H1 (cell line): Measurements from ENCODE around the gene CORO2B. TPM values are rescaled to one million over a fixed set of nuclear protein-coding genes. Genes with fewer than 3 reads are reported as not detected.

Source experiments
- CTCF ChIA-PET: fragments of 300-600 bp; sonication (Branson Sonifier 250); formaldehyde crosslinking; loops from one replicate; lab custom pipeline; 2021; ENCODE audit not compliant: partially characterized antibody; lab: Charles Lee
- POLR2A ChIA-PET: fragments of 300-600 bp; sonication (Branson Sonifier 250); formaldehyde crosslinking; loops from one replicate; lab custom pipeline; 2021; ENCODE audit warnings: inconsistent platforms; ENCODE audit not compliant: partially characterized antibody; lab: Charles Lee
- DNase-seq, 2 experiments: peaks; one replicate each; pipeline versions ENCODE4 v3.0.0 to v3.0.0-alpha.2; 2010 to 2022; ENCODE audit warnings: low spot score in 2 of 2, low read depth in 1 of 2, mixed read lengths in 1 of 2
- FAIRE-seq: peaks from 2 replicates; lab custom pipeline; 2011; peaks lifted over from hg19 to GRCh38; lab: Jason Lieb, UNC
- H2AFZ ChIP-seq: 2 replicates; pipeline ENCODE4 v1.8.1; 2012; ENCODE audit warnings: low read length, inconsistent platforms
- H2AK5ac ChIP-seq: 2 replicates; pipeline ENCODE4 v1.6.1; 2013; ENCODE audit warnings: low read depth, low read length
- H2BK120ac ChIP-seq: replicated peaks from 2 replicates; pipeline ENCODE3; 2013; ENCODE audit warnings: low read depth, low read length, inconsistent platforms
- H2BK12ac ChIP-seq: 2 replicates; pipeline ENCODE4 v1.6.1; 2013; ENCODE audit warnings: low read depth, low read length
- H2BK15ac ChIP-seq: 2 replicates; pipeline ENCODE4 v1.6.1; 2013; ENCODE audit warnings: low read length
- H2BK20ac ChIP-seq: 2 replicates; pipeline ENCODE4 v1.6.1; 2013; ENCODE audit warnings: low read length
- H2BK5ac ChIP-seq: 2 replicates; pipeline ENCODE4 v1.6.1; 2013; ENCODE audit warnings: low read depth, low read length
- H3K14ac ChIP-seq: 2 replicates; pipeline ENCODE4 v1.6.1; 2013; ENCODE audit warnings: inconsistent platforms; ENCODE audit not compliant: insufficient read length
- H3K18ac ChIP-seq: 2 replicates; pipeline ENCODE4 v1.6.1; 2013; ENCODE audit warnings: low read length; ENCODE audit errors: extremely low read depth
- H3K23ac ChIP-seq: 2 replicates; pipeline ENCODE4 v1.6.1; 2013; ENCODE audit warnings: inconsistent platforms; ENCODE audit not compliant: insufficient read length
- H3K23me2 ChIP-seq: 2 replicates; pipeline ENCODE4 v1.6.1; 2013; ENCODE audit warnings: low read depth, low read length
- H3K27ac ChIP-seq: 2 replicates; pipeline ENCODE4 v1.6.1; 2011; ENCODE audit warnings: low read depth, low read length, inconsistent platforms
- H3K27me3 ChIP-seq, 4 experiments: replicated peaks in 1 of 4; 1 replicate in 1 of 4; 2 replicates in 3 of 4; pipeline versions ENCODE4 v1.6.1 to v1.8.1; 2011 to 2013; ENCODE audit warnings: low read length in 3 of 4, mild to moderate bottlenecking in 3 of 4, inconsistent platforms in 2 of 4, mixed read lengths in 2 of 4, moderate library complexity in 1 of 4; ENCODE audit not compliant: control insufficient read depth in 3 of 4, insufficient read depth in 3 of 4; ENCODE audit errors: extremely low read depth in 1 of 4
- H3K36me3 ChIP-seq, 4 experiments: 2 replicates each; pipeline versions ENCODE4 v1.6.1 to v1.8.1; 2011 to 2013; ENCODE audit warnings: mild to moderate bottlenecking in 4 of 4, low read length in 3 of 4, moderate library complexity in 2 of 4, control low read depth in 1 of 4, inconsistent platforms in 1 of 4; ENCODE audit not compliant: insufficient read depth in 4 of 4, control insufficient read depth in 2 of 4
- H3K4ac ChIP-seq: replicated peaks from 2 replicates; pipeline ENCODE3; 2013; ENCODE audit warnings: low read length, low read depth, mixed read lengths, inconsistent platforms; ENCODE audit not compliant: insufficient read length
- H3K4me1 ChIP-seq, 4 experiments: replicated peaks in 1 of 4; 1 replicate in 1 of 4; 2 replicates in 3 of 4; pipeline versions ENCODE4 v1.6.1 to v1.8.1; 2011 to 2013; ENCODE audit warnings: low read length in 3 of 4, inconsistent platforms in 2 of 4, mixed read lengths in 1 of 4; ENCODE audit not compliant: insufficient read depth in 4 of 4, control insufficient read depth in 3 of 4
- H3K4me2 ChIP-seq, 2 experiments: 2 replicates each; pipeline versions ENCODE4 v1.6.1 to v1.8.1; 2011 to 2013; ENCODE audit warnings: low read depth in 2 of 2, low read length in 2 of 2, control low read depth in 1 of 2, inconsistent platforms in 1 of 2, mild to moderate bottlenecking in 1 of 2; ENCODE audit not compliant: insufficient read depth in 1 of 2
- H3K4me3 ChIP-seq, 4 experiments: fragments of 200-600, 300-600 bp in 1 of 4; sonication (generic), shearing (Covaris generic), sonication (Bioruptor Twin) in 1 of 4; 2 replicates each; pipeline versions ENCODE4 v1.5.1 to v1.8.1; 2011 to 2016; ENCODE audit warnings: low read length in 4 of 4, low read depth in 3 of 4, control low read depth in 2 of 4, inconsistent platforms in 2 of 4, mild to moderate bottlenecking in 2 of 4, mixed read lengths in 1 of 4, moderate library complexity in 1 of 4; ENCODE audit not compliant: insufficient read depth in 2 of 4; ENCODE audit errors: extremely low read depth in 1 of 4
- H3K56ac ChIP-seq: replicated peaks from 2 replicates; pipeline ENCODE3; 2013; ENCODE audit warnings: low read depth, mild to moderate bottlenecking, mixed read lengths, low read length, inconsistent platforms; ENCODE audit not compliant: insufficient read length
- H3K79me1 ChIP-seq: 2 replicates; pipeline ENCODE4 v1.6.1; 2013; ENCODE audit warnings: low read depth, low read length, control low read depth
- H3K79me2 ChIP-seq, 2 experiments: 2 replicates each; pipeline versions ENCODE4 v1.6.1 to v1.8.1; 2012 to 2013; ENCODE audit warnings: low read length in 2 of 2, mild to moderate bottlenecking in 2 of 2, inconsistent platforms in 1 of 2; ENCODE audit not compliant: insufficient read depth in 2 of 2, control insufficient read depth in 1 of 2
- H3K9ac ChIP-seq, 4 experiments: replicated peaks in 1 of 4; 1 replicate in 1 of 4; 2 replicates in 3 of 4; pipeline versions ENCODE4 v1.6.1 to v1.8.1; 2011 to 2013; ENCODE audit warnings: low read depth in 3 of 4, low read length in 3 of 4, control low read depth in 2 of 4, mild to moderate bottlenecking in 2 of 4, moderate library complexity in 2 of 4, inconsistent platforms in 1 of 4; ENCODE audit errors: extremely low read depth in 1 of 4
- H3K9me3 ChIP-seq, 2 experiments: 2 replicates each; pipeline versions ENCODE4 v1.6.1 to v1.8.1; 2012 to 2013; ENCODE audit warnings: mild to moderate bottlenecking in 2 of 2, moderate library complexity in 2 of 2, control low read depth in 1 of 2, inconsistent platforms in 1 of 2, low read depth in 1 of 2, low read length in 1 of 2, mixed read lengths in 1 of 2; ENCODE audit not compliant: insufficient read depth in 2 of 2
- H4K20me1 ChIP-seq, 2 experiments: replicated peaks in 1 of 2; 2 replicates each; pipeline versions ENCODE3 to v1.8.1; 2011 to 2013; ENCODE audit warnings: inconsistent platforms in 2 of 2, low read length in 2 of 2, mild to moderate bottlenecking in 1 of 2; ENCODE audit not compliant: insufficient read depth in 2 of 2, control insufficient read depth in 1 of 2
- H4K5ac ChIP-seq: 2 replicates; pipeline ENCODE4 v1.6.1; 2013; ENCODE audit warnings: low read length, low read depth, mixed read lengths, inconsistent platforms; ENCODE audit not compliant: insufficient read length
- H4K8ac ChIP-seq: 2 replicates; pipeline ENCODE4 v1.8.0; 2013; ENCODE audit warnings: mild to moderate bottlenecking, moderate library complexity, low read length, inconsistent platforms; ENCODE audit not compliant: insufficient read depth; ENCODE audit errors: extremely low read depth
- H4K91ac ChIP-seq: replicated peaks from 2 replicates; pipeline ENCODE3; 2013; ENCODE audit warnings: low read length, mixed read lengths, inconsistent platforms; ENCODE audit not compliant: insufficient read length
- ASH2L ChIP-seq: fragments of 200-600, 300-600 bp; sonication (generic); IDR thresholded peaks from one replicate; pipeline ENCODE4 v1.7.1; 2017; ENCODE audit warnings: low read length
- BRCA1 ChIP-seq: IDR thresholded peaks from 2 replicates; pipeline ENCODE4 v1.6.1; 2012; ENCODE audit warnings: low read depth, low read length, improper control_type of control experiment
- EGR1 ChIP-seq: IDR thresholded peaks from 2 replicates; pipeline ENCODE4 v1.6.1; 2011; ENCODE audit warnings: low read depth, low read length, borderline replicate concordance
- HDAC2 ChIP-seq, 2 experiments: fragments of 300-600 bp in 1 of 2; sonication (generic) in 1 of 2; IDR thresholded peaks; 2 replicates each; pipeline ENCODE4 v1.6.1; 2011 to 2012; ENCODE audit warnings: low read depth in 2 of 2, low read length in 2 of 2, mild to moderate bottlenecking in 2 of 2, moderate library complexity in 2 of 2, borderline replicate concordance in 1 of 2, inconsistent platforms in 1 of 2
- KDM4A ChIP-seq: IDR thresholded peaks from one replicate; pipeline ENCODE4 v1.7.1; 2012; ENCODE audit warnings: low read depth, mild to moderate bottlenecking, moderate library complexity, low read length, inconsistent platforms; ENCODE audit not compliant: severe bottlenecking
- POU5F1 ChIP-seq: IDR thresholded peaks from 2 replicates; pipeline ENCODE4 v1.6.1; 2011; ENCODE audit warnings: low read depth, mild to moderate bottlenecking, low read length, moderate library complexity
- RBBP5 ChIP-seq: IDR thresholded peaks from 2 replicates; pipeline ENCODE4 v1.7.1; 2012; ENCODE audit warnings: low read depth, mild to moderate bottlenecking, inconsistent platforms, low read length, moderate library complexity, borderline replicate concordance
- TBP ChIP-seq: IDR thresholded peaks from 2 replicates; pipeline ENCODE4 v1.6.1; 2011; ENCODE audit warnings: low read depth, low read length, improper control_type of control experiment
- ZNF274 ChIP-seq: IDR thresholded peaks from 2 replicates; pipeline ENCODE4 v1.7.0; 2012; ENCODE audit warnings: low read length, borderline replicate concordance; ENCODE audit errors: extremely low read depth
- WGBS, 2 experiments: shearing (Covaris generic) in 1 of 2; methylation state at CpG; one replicate each; pipeline versions ENCODE4 v1.1.6 to v1.1.7; 2013 to 2015; ENCODE audit warnings: low lambda C conversion rate in 2 of 2, mixed read lengths in 2 of 2, inconsistent platforms in 1 of 2, low coverage in 1 of 2, missing lambda C conversion rate in 1 of 2; ENCODE audit not compliant: insufficient replicate concordance in 2 of 2, insufficient coverage in 1 of 2, insufficient read length in 1 of 2; ENCODE audit errors: extremely low coverage in 1 of 2, missing lambda C conversion rate in 1 of 2; 5-methylcytosine and 5-hydroxymethylcytosine counted together
- polyA plus RNA-seq, 7 experiments: library from polyadenylated mRNA; depleted of rRNA in 3 of 7; stranded (reverse) in 5 of 7; unstranded in 2 of 7; fragments of >200 nt in 5 of 7; fragments of 200-250 nt in 2 of 7; gene quantifications; 1 replicate in 5 of 7; 2 replicates in 1 of 7; 4 replicates in 1 of 7; pipeline versions ENCODE4 v1.2.1 to v1.2.3, GENCODE V29; 2011 to 2013; ENCODE audit warnings: missing spikeins in 2 of 7, mixed read lengths in 2 of 7
- total RNA-seq: library from RNA; stranded (reverse); fragmentation: NEBNext Ultra II Directional; extraction: Animal tissue kit (Norgen Biotek cat#: 25700); gene quantifications from 2 replicates; pipeline ENCODE4 v1.2.1, GENCODE V29; 2021
- TF ChIP-seq, protein P1 (sequence below): IDR thresholded peaks from 2 replicates; pipeline ENCODE4 v1.6.1; 2012; ENCODE audit warnings: inconsistent platforms
- TF ChIP-seq, protein P2 (sequence below): IDR thresholded peaks from 2 replicates; pipeline ENCODE4 v1.6.1; 2011; ENCODE audit warnings: low read length, improper control_type of control experiment

Gene CORO2B
- total and polyA plus RNA-seq, 2 of the 8 experiments (the other 6 are each of a cell fraction or from before 2014, with no cell fraction given) = 3.4 to 6.7 TPM

- Histone ChIP-seq H4K91ac (no peak overlapping the region), H3K23me2 (no peaks in the 10 kb centered on the region), H2BK12ac (no peak overlapping the region), H2AFZ (no peak overlapping the region), H3K4ac (no peak overlapping the region), H3K79me2 (no peaks in the 10 kb centered on the region), H4K8ac (no peak overlapping the region), H3K9ac (no peak overlapping the region), H3K4me1 (peaks cover 5 to 28% (median 14%) of the 10 kb centered on the region in 4 experiments), H3K4me2 (no peak overlapping the region), H2AK5ac (0 out of 2 replicates have a peak overlapping the region, but pooled peaks have one; percentile 42), H3K23ac (no peak overlapping the region), H3K27ac (no peak overlapping the region), H2BK120ac (no peak overlapping the region), H3K79me1 (no peaks in the 10 kb centered on the region), H3K36me3 (no peaks in the 10 kb centered on the region), H2BK5ac (no peak overlapping the region), H4K5ac (no peak overlapping the region), H3K56ac (no peak overlapping the region), H3K27me3 (no peaks in the 10 kb centered on the region), H2BK20ac (0 out of 2 replicates have a peak overlapping the region, but pooled peaks have one; percentile 73), H2BK15ac (no peak overlapping the region), H3K9me3 (no peaks in the 10 kb centered on the region), H4K20me1 (no peaks in the 10 kb centered on the region), H3K14ac (no peak overlapping the region), H3K4me3 (no peak overlapping the region), H3K18ac (peak overlapping the region; percentile 12; the same call in 1 of the 2 replicates)
- FAIRE-seq (no peak), DNase-seq (no peak)
- ChIA-PET CTCF (interaction anchor here (1.0 to 2.8 kb wide), 4 partner anchors 17 to 78 kb away, joined by 3 to 12 read pairs (median 7); no protein-coding TSS in a partner anchor), POLR2A (interaction anchor here (0.9 kb wide), 1 partner anchor 13 kb away, joined by 3 read pairs; no protein-coding TSS in a partner anchor)
- 72% methylated on average over 3 of the region's 3 CpGs; no CpG with 5 or more reads in 1 of the 2 experiments for WGBS, 2 experiments
- TF ChIP-seq ZNF274 = no peak
- no peak for TF ChIP-seq EGR1
- TF ChIP-seq, protein P1, sequence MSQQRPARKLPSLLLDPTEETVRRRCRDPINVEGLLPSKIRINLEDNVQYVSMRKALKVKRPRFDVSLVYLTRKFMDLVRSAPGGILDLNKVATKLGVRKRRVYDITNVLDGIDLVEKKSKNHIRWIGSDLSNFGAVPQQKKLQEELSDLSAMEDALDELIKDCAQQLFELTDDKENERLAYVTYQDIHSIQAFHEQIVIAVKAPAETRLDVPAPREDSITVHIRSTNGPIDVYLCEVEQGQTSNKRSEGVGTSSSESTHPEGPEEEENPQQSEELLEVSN = no peak
- TF ChIP-seq, protein P2, sequence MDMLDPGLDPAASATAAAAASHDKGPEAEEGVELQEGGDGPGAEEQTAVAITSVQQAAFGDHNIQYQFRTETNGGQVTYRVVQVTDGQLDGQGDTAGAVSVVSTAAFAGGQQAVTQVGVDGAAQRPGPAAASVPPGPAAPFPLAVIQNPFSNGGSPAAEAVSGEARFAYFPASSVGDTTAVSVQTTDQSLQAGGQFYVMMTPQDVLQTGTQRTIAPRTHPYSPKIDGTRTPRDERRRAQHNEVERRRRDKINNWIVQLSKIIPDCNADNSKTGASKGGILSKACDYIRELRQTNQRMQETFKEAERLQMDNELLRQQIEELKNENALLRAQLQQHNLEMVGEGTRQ = no peak
- TF ChIP-seq KDM4A = no peak
- no peak for TF ChIP-seq RBBP5
- TF ChIP-seq POU5F1 = no peak
- no peak for TF ChIP-seq TBP
- TF ChIP-seq ASH2L = no peak
- no peak for TF ChIP-seq BRCA1
- TF ChIP-seq HDAC2 (IDR thresholded peaks at IDR 0.05; ENCODE audit: borderline replicate concordance in 1 of 2, low read depth in 2 of 2, low read length in 2 of 2) = no peak
These were observed 16.4 kb downstream of the CORO2B start for GRCh38 chr15:68595260-68595564.
